Mesodermal cell (in vitro differentiated cells): ENCODE results near the gene RBM28.

ENCODE experiments used
- H3K27ac ChIP-seq: 2 replicates; pipeline ENCODE4 v1.7.0; 2013; ENCODE audit warnings: mild to moderate bottlenecking, low read depth, low read length, moderate library complexity; ENCODE audit not compliant: severe bottlenecking
- H3K36me3 ChIP-seq: 2 replicates; pipeline ENCODE4 v1.7.1; 2013; ENCODE audit warnings: mild to moderate bottlenecking, low read length, moderate library complexity; ENCODE audit not compliant: control insufficient read depth, insufficient read depth
- H3K4me1 ChIP-seq: one replicate; pipeline ENCODE4 v1.7.1; 2013; ENCODE audit warnings: mild to moderate bottlenecking, low read length; ENCODE audit not compliant: insufficient read depth, control insufficient read depth, poor library complexity, severe bottlenecking
- H3K4me3 ChIP-seq: 2 replicates; pipeline ENCODE4 v1.7.0; 2013; ENCODE audit warnings: low read length, control low read depth, mild to moderate bottlenecking; ENCODE audit not compliant: insufficient read depth, poor library complexity, severe bottlenecking; ENCODE audit errors: extremely low read depth
- H3K9me3 ChIP-seq: 2 replicates; pipeline ENCODE4 v1.7.1; 2013; ENCODE audit warnings: mild to moderate bottlenecking, low read length, moderate library complexity; ENCODE audit not compliant: control insufficient read depth
- WGBS, 2 experiments: methylation state at CpG; one replicate each; pipeline ENCODE4 v1.1.5; 2013; ENCODE audit warnings: missing lambda C conversion rate in 2 of 2; ENCODE audit not compliant: insufficient coverage in 2 of 2; 5-methylcytosine and 5-hydroxymethylcytosine counted together

RBM28 gene

GRCh38 chr7:128260069-128260795 is 83.5 kb downstream of the RBM28 start:
- peaks cover 5% of the 10 kb centered on the region for H3K4me1 ChIP-seq
- H3K4me3 ChIP-seq: no peak overlapping the region
- no peak overlapping the region for H3K27ac ChIP-seq
- H3K36me3 ChIP-seq: no peaks in the 10 kb centered on the region
- WGBS, 2 experiments: 90 to 93% methylated on average over 10 to 11 of the region's 12 CpGs
- H3K9me3 ChIP-seq: no peaks in the 10 kb centered on the region

GRCh38 chr7:128259131-128260061 is 84.3 kb downstream of the RBM28 start:
- H3K27ac ChIP-seq: no peak overlapping the region
- H3K4me1 ChIP-seq: peaks cover 5% of the 10 kb centered on the region
- no peak overlapping the region for H3K4me3 ChIP-seq
- whole genome bisulfite sequencing, 2 experiments: 87 to 97% methylated on average over 7 to 10 of the region's 11 CpGs
- no peaks in the 10 kb centered on the region for H3K9me3 ChIP-seq
- no peaks in the 10 kb centered on the region for H3K36me3 ChIP-seq

GRCh38 chr7:128257458-128257857 is 86.2 kb downstream of the RBM28 start:
- Histone ChIP-seq H3K4me1 (peaks cover 5% of the 10 kb centered on the region), H3K27ac (no peak overlapping the region), H3K4me3 (no peak overlapping the region), H3K36me3 (no peaks in the 10 kb centered on the region), H3K9me3 (no peaks in the 10 kb centered on the region)
- WGBS, 2 experiments: 84 to 87% methylated on average over 4 to 8 of the region's 14 CpGs

- 82 to 96% methylated on average over 2 of the region's 2 CpGs for WGBS, 2 experiments
These were observed 88.4 kb downstream of the RBM28 start for GRCh38 chr7:128255271-128255670.

GRCh38 chr7:128254470-128254869 is 89.2 kb downstream of the RBM28 start:
- no peak overlapping the region for H3K4me3 ChIP-seq
- 88 to 89% methylated on average over 5 of the region's 5 CpGs for WGBS, 2 experiments
- no peak overlapping the region for H3K27ac ChIP-seq
- no peaks in the 10 kb centered on the region for H3K36me3 ChIP-seq
- no peaks in the 10 kb centered on the region for H3K9me3 ChIP-seq
- peaks cover 5% of the 10 kb centered on the region for H3K4me1 ChIP-seq

More at GRCh38 chr7:128255271-128255670, 88.4 kb downstream of the RBM28 start:
- Histone ChIP-seq H3K4me3 (no peak overlapping the region), H3K9me3 (no peaks in the 10 kb centered on the region), H3K27ac (no peak overlapping the region), H3K4me1 (peaks cover 5% of the 10 kb centered on the region), H3K36me3 (no peaks in the 10 kb centered on the region)

- Histone ChIP-seq H3K4me1 (no peaks in the 10 kb centered on the region), H3K9me3 (no peaks in the 10 kb centered on the region), H3K4me3 (no peak overlapping the region), H3K27ac (no peak overlapping the region), H3K36me3 (no peaks in the 10 kb centered on the region)
- 95 to 96% methylated on average over 7 of the region's 8 CpGs for WGBS, 2 experiments
These were observed 90.0 kb downstream of the RBM28 start for GRCh38 chr7:128253701-128254100.

- Histone ChIP-seq H3K9me3 (no peaks in the 10 kb centered on the region), H3K4me3 (no peak overlapping the region), H3K4me1 (no peaks in the 10 kb centered on the region), H3K36me3 (no peaks in the 10 kb centered on the region), H3K27ac (no peak overlapping the region)
- WGBS, 2 experiments: 40 to 75% methylated on average over 1 of the region's 4 CpGs
These were observed 92.4 kb downstream of the RBM28 start for GRCh38 chr7:128251337-128251736.
